ENCODE measurements around the gene TEX22. TPM values are rescaled to one million over a fixed set of nuclear protein-coding genes. Genes with fewer than 3 reads are reported as not detected.

Gene TEX22
- total and polyA plus RNA-seq, 4 donors: 0.02 to 0.14 (median 0.08) TPM; not detected in 1

GRCh38 chr14:105349992-105350391 is 48.3 kb upstream of the TEX22 start:
- 92% methylated on average over 11 of the region's 11 CpGs for WGBS
- Histone ChIP-seq H3K27ac (ENCODE audit: low read depth in 1 of 2, low read length in 2 of 2) (no peak overlapping the region), H3K9me3 (ENCODE audit: control insufficient read depth in 4 of 4, low read length in 3 of 4) (no peaks in the 10 kb centered on the region), H3K4me1 (ENCODE audit: control insufficient read depth in 4 of 4, insufficient read depth in 4 of 4, low read length in 3 of 4) (peaks cover 0 to 13% (median 2%) of the 10 kb centered on the region in 4 donors), H3K4me3 (ENCODE audit: low read depth in 1 of 3, low read length in 3 of 3) (no peak overlapping the region), H3K36me3 (ENCODE audit: control insufficient read depth in 4 of 4, insufficient read depth in 3 of 4, low read depth in 1 of 4, low read length in 3 of 4) (peaks cover 0 to 2% (median 0%) of the 10 kb centered on the region in 4 donors), H3K27me3 (ENCODE audit: control insufficient read depth in 4 of 4, insufficient read depth in 4 of 4, low read length in 3 of 4) (no peaks in the 10 kb centered on the region), H3K9ac (ENCODE audit: low read depth in 1 of 2, low read length in 2 of 2) (no peak overlapping the region)
- TF ChIP-seq EGR1 (IDR thresholded peaks at IDR 0.05; ENCODE audit: low read depth in 2 of 2): no peak
- no peak for TF ChIP-seq NR2F2 (IDR thresholded peaks at IDR 0.05)
- TF ChIP-seq TAF1 (conservative IDR thresholded peaks at IDR 0.05): no peak
- TF ChIP-seq HNF4G (IDR thresholded peaks at IDR 0.05): no peak
- TF ChIP-seq YY1 (IDR thresholded peaks at IDR 0.05): no peak
- TF ChIP-seq RXRA (IDR thresholded peaks at IDR 0.05): no peak
- no peak for TF ChIP-seq RAD21 (IDR thresholded peaks at IDR 0.05)
- TF ChIP-seq CTCF (IDR thresholded peaks at IDR 0.05; ENCODE audit: low read depth, low read length, missing input control): no peak
- TF ChIP-seq HNF4A (conservative IDR thresholded peaks at IDR 0.05): no peak
- no peak for DNase-seq (ENCODE audit: low spot score)

GRCh38 chr14:105350450-105351244 is 47.7 kb upstream of the TEX22 start:
- TF ChIP-seq ATF3 (IDR thresholded peaks at IDR 0.05) (no peak), HNF4G (IDR thresholded peaks at IDR 0.05) (no peak), ZBTB33 (IDR thresholded peaks at IDR 0.05) (no peak)
- Histone ChIP-seq H3K4me1 (ENCODE audit: control insufficient read depth in 4 of 4, insufficient read depth in 4 of 4, low read length in 3 of 4) (peaks cover 0 to 13% (median 2%) of the 10 kb centered on the region in 4 donors), H3K4me3 (ENCODE audit: low read depth in 1 of 3, low read length in 3 of 3) (no peak overlapping the region)

GRCh38 chr14:105351410-105351809 is 46.9 kb upstream of the TEX22 start:
- Histone ChIP-seq H3K9ac (ENCODE audit: low read depth in 1 of 2, low read length in 2 of 2) (no peak overlapping the region), H3K36me3 (ENCODE audit: control insufficient read depth in 4 of 4, insufficient read depth in 3 of 4, low read depth in 1 of 4, low read length in 3 of 4) (peaks cover 0 to 3% (median under 1%) of the 10 kb centered on the region in 4 donors), H3K9me3 (ENCODE audit: control insufficient read depth in 4 of 4, low read length in 3 of 4) (no peaks in the 10 kb centered on the region), H3K27ac (ENCODE audit: low read depth in 1 of 2, low read length in 2 of 2) (no peak overlapping the region), H3K27me3 (ENCODE audit: control insufficient read depth in 4 of 4, insufficient read depth in 4 of 4, low read length in 3 of 4) (no peaks in the 10 kb centered on the region), H3K4me1 (ENCODE audit: control insufficient read depth in 4 of 4, insufficient read depth in 4 of 4, low read length in 3 of 4) (peaks cover 0 to 13% (median 2%) of the 10 kb centered on the region in 4 donors), H3K4me3 (ENCODE audit: low read depth in 1 of 3, low read length in 3 of 3) (no peak overlapping the region)
- 95% methylated on average over 3 of the region's 3 CpGs for WGBS
- no peak for DNase-seq (ENCODE audit: low spot score)
- TF ChIP-seq HNF4G (IDR thresholded peaks at IDR 0.05) (no peak), FOXA2 (IDR thresholded peaks at IDR 0.05) (no peak), RAD21 (IDR thresholded peaks at IDR 0.05) (no peak), MAX (IDR thresholded peaks at IDR 0.05) (no peak), YY1 (IDR thresholded peaks at IDR 0.05) (no peak), TAF1 (conservative IDR thresholded peaks at IDR 0.05) (no peak), EGR1 (IDR thresholded peaks at IDR 0.05; ENCODE audit: low read depth in 2 of 2) (no peak), ZBTB33 (IDR thresholded peaks at IDR 0.05) (no peak), RXRA (IDR thresholded peaks at IDR 0.05) (no peak), HNF4A (conservative IDR thresholded peaks at IDR 0.05) (no peak), GABPA (IDR thresholded peaks at IDR 0.05 in 1 of 2, conservative IDR thresholded peaks at IDR 0.05 in 1 of 2) (no peak), JUND (IDR thresholded peaks at IDR 0.05) (no peak), NR2F2 (IDR thresholded peaks at IDR 0.05) (no peak), CTCF (IDR thresholded peaks at IDR 0.05; ENCODE audit: low read depth, low read length, missing input control) (no peak), ATF3 (IDR thresholded peaks at IDR 0.05) (no peak)

More at GRCh38 chr14:105350450-105351244, 47.7 kb upstream of the TEX22 start:
- H3K27me3 ChIP-seq (ENCODE audit: control insufficient read depth in 4 of 4, insufficient read depth in 4 of 4, low read length in 3 of 4): no peaks in the 10 kb centered on the region
- H3K9ac ChIP-seq (ENCODE audit: low read depth in 1 of 2, low read length in 2 of 2): no peak overlapping the region
- 95% methylated on average over 37 of the region's 37 CpGs for WGBS
- H3K9me3 ChIP-seq (ENCODE audit: control insufficient read depth in 4 of 4, low read length in 3 of 4): no peaks in the 10 kb centered on the region
- DNase-seq (ENCODE audit: low spot score): no peak
- no peak overlapping the region for H3K27ac ChIP-seq (ENCODE audit: low read depth in 1 of 2, low read length in 2 of 2)
- peaks cover 0 to 2% (median 0%) of the 10 kb centered on the region in 4 donors for H3K36me3 ChIP-seq (ENCODE audit: control insufficient read depth in 4 of 4, insufficient read depth in 3 of 4, low read depth in 1 of 4, low read length in 3 of 4)

Data from liver (tissue), 9 donors.